Neutrophil (primary cell): ENCODE results near the gene ABLIM3.

Experiments
- H3K27ac ChIP-seq: fragments of 200-600 bp; sonication (generic); 2 replicates; pipeline ENCODE4 v1.5.1; 2016; ENCODE audit warnings: mild to moderate bottlenecking, moderate library complexity
- H3K27me3 ChIP-seq: fragments of 200-600 bp; sonication (generic); 2 replicates; pipeline ENCODE4 v1.6.0; 2016; ENCODE audit warnings: mild to moderate bottlenecking
- H3K36me3 ChIP-seq: fragments of 200-600 bp; sonication (generic); 2 replicates; pipeline ENCODE4 v1.5.1; 2017
- H3K4me1 ChIP-seq, 2 experiments: fragments of 200-600 bp in 1 of 2; sonication (generic) in 1 of 2; 1 replicate in 1 of 2; 2 replicates in 1 of 2; pipeline versions ENCODE4 v1.5.1 to v1.6.1; 2013 to 2016; ENCODE audit warnings: low read depth in 1 of 2, low read length in 1 of 2, mild to moderate bottlenecking in 1 of 2, moderate library complexity in 1 of 2; ENCODE audit not compliant: control insufficient read depth in 1 of 2, insufficient read depth in 1 of 2
- H3K4me3 ChIP-seq, 2 experiments: fragments of 200-600 bp in 1 of 2; sonication (generic) in 1 of 2; 1 replicate in 1 of 2; 2 replicates in 1 of 2; pipeline ENCODE4 v1.5.1; 2013 to 2016; ENCODE audit warnings: low read depth in 1 of 2, low read length in 1 of 2, mild to moderate bottlenecking in 1 of 2, moderate library complexity in 1 of 2
- H3K9me3 ChIP-seq: fragments of 200-600 bp; sonication (generic); 2 replicates; pipeline ENCODE4 v1.5.1; 2016
- CTCF ChIP-seq: fragments of 200-600 bp; sonication (generic); IDR thresholded peaks from 2 replicates; pipeline ENCODE4 v1.5.1; 2016; ENCODE audit warnings: antibody characterized with exemption

The ABLIM3 gene

GRCh38 chr5:149160291-149160787, 19.0 kb downstream of the ABLIM3 start:
- H3K27ac ChIP-seq = no peak overlapping the region
- no peak overlapping the region for H3K4me3 ChIP-seq

GRCh38 chr5:149161026-149161687, 19.9 kb downstream of the ABLIM3 start:
- Histone ChIP-seq H3K36me3 (no peaks in the 10 kb centered on the region), H3K4me1 (no peaks in the 10 kb centered on the region), H3K4me3 (no peak overlapping the region), H3K27me3 (no peaks in the 10 kb centered on the region), H3K9me3 (no peaks in the 10 kb centered on the region), H3K27ac (no peak overlapping the region)
- no peak for TF ChIP-seq CTCF

More at GRCh38 chr5:149160291-149160787, 19.0 kb downstream of the ABLIM3 start:
- no peaks in the 10 kb centered on the region for H3K36me3 ChIP-seq
- H3K27me3 ChIP-seq = no peaks in the 10 kb centered on the region
- no peaks in the 10 kb centered on the region for H3K4me1 ChIP-seq
- TF ChIP-seq CTCF = no peak
- no peaks in the 10 kb centered on the region for H3K9me3 ChIP-seq

GRCh38 chr5:149161850-149162249, 20.6 kb downstream of the ABLIM3 start:
- TF ChIP-seq CTCF = no peak
- Histone ChIP-seq H3K4me3 (no peak overlapping the region), H3K27ac (no peak overlapping the region), H3K27me3 (no peaks in the 10 kb centered on the region), H3K4me1 (no peaks in the 10 kb centered on the region), H3K36me3 (no peaks in the 10 kb centered on the region), H3K9me3 (no peaks in the 10 kb centered on the region)

- Histone ChIP-seq H3K27me3 (no peaks in the 10 kb centered on the region), H3K27ac (no peak overlapping the region), H3K36me3 (no peaks in the 10 kb centered on the region), H3K4me1 (no peaks in the 10 kb centered on the region), H3K4me3 (no peak overlapping the region), H3K9me3 (no peaks in the 10 kb centered on the region)
- TF ChIP-seq CTCF = no peak
These were observed 21.2 kb downstream of the ABLIM3 start for GRCh38 chr5:149162401-149163084.

GRCh38 chr5:149164731-149165130, 23.4 kb downstream of the ABLIM3 start:
- H3K27ac ChIP-seq = no peak overlapping the region
- H3K27me3 ChIP-seq = peaks cover 9% of the 10 kb centered on the region
- no peaks in the 10 kb centered on the region for H3K4me1 ChIP-seq
- H3K36me3 ChIP-seq = no peaks in the 10 kb centered on the region
- no peak overlapping the region for H3K4me3 ChIP-seq
- no peaks in the 10 kb centered on the region for H3K9me3 ChIP-seq
- TF ChIP-seq CTCF = no peak
